ENCODE data around the gene STRBP.
"Not testable (repeated sequence)": the region's sequence is repeated elsewhere in the genome, so short reads cannot be mapped to it uniquely, and the experiment has no call there.

The STRBP gene

GRCh38 chr9:123268465-123269259 lies at the start of gene STRBP:
STRBP (minus strand) TSS chr9:123268586; CDS start chr9:123184134, 84,452 bp downstream.
- peak; percentile 98 for DNase-seq

- DNase-seq: no peak
Observed at GRCh38 chr9:123316053-123316718, 47.8 kb upstream of the STRBP start.

DNA sequence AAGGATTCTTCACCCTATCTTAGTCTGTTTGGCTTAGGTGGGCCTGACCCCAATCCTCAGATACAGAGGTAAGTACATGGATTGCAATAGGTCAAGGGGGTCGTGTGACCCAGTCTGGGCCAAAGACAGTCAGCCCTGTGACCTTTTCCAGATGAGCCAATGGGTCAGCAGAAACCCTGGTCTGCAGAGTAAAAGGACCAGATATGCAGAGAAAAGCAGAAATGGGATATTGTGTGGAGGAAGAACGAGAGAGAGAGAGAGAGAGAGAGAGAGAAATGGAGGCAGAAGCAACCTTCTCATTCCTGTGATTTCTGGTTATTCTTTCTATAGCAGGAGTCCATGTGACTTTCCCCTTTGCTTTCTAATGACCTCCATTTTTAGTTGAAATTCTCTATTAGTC lies 47.2 kb upstream of the STRBP start:
- no peak for DNase-seq

DNA sequence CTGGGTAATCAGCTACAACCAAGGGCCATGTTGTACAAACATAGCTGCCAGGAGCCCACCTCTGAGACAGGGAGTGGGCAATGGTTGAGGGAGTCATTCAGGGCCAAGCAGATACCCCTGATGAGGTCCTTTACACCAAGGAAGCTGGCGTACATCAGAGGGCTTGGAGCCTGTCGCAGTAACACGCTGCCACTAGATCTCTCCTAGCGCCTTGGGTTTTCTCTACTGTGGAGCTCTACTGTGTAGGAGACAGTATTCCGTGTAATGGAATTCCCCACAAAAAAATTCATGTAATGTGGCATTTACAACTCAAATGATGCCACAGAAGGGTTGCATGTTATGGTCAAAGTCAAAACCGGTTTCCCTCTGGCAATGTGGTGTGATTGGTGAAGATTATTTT lies 46.2 kb upstream of the STRBP start:
- DNase-seq: no peak

- peak; percentile 27 for DNase-seq
Observed at GRCh38 chr9:123312306-123312877, 44.0 kb upstream of the STRBP start.

GRCh38 chr9:123311250-123311752 lies 42.9 kb upstream of the STRBP start:
- DNase-seq: no peak

DNA sequence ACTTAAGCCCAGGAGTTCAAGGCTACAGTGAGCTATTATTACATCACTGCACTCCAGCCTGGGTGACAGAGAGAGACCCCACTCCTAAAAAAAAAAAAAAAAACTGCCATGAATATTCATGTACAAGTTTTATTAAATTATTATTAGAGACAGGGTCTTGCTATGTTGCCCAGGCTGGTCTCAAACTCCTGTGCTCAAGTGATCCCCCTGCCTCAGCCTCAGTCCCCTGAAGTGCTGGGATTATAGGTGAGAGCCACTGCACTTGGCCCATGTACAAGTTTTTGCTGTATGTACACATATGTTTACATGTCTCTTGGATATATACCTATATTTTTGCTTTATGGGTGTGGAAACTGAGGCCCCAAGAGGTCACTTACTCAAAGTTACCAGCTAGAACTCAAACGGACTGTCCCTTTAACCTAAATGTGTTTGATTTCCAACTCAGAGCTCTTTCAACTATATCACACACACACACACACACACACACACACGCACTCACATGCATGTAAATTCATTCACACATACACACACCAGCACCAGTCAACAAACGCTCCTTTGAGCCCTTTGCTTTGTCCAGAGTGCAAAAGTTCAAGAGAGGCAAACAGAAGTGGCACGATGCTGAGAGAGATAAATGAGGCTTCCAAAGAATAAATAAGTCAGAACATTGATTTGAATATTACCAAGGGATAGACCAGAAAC lies 42.3 kb upstream of the STRBP start:
- no peak for DNase-seq

GRCh38 chr9:123309611-123310010 lies 41.2 kb upstream of the STRBP start:
- no peak for DNase-seq

GRCh38 chr9:123305879-123306278 lies 37.5 kb upstream of the STRBP start:
- DNase-seq: no peak

GRCh38 chr9:123304340-123304691 lies 35.9 kb upstream of the STRBP start:
- DNase-seq: no peak

- DNase-seq: no peak
Observed at GRCh38 chr9:123302348-123303214, 34.2 kb upstream of the STRBP start.

GRCh38 chr9:123301936-123302335 lies 33.5 kb upstream of the STRBP start:
- DNase-seq: not testable (repeated sequence)

DNA sequence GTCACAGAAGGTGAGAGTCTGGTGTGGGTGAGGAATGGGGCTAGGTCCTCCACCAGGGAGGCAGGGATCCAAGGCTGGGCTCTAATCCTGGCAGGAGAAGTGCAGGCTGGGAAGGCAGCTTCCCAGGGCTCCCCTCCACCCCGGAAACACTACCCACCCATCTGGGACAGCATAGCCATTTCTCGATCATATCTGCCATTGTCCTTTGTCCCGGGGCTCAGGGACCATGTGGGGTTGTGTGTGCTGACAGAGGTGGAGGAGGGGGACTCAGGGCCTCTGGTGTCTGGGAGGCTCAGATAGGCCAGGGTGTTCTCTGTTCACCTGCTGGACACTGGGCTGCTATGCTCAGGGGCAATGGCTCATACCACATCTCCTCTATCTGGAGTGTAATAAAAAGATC lies 32.2 kb upstream of the STRBP start:
- DNase-seq: no peak

DNA sequence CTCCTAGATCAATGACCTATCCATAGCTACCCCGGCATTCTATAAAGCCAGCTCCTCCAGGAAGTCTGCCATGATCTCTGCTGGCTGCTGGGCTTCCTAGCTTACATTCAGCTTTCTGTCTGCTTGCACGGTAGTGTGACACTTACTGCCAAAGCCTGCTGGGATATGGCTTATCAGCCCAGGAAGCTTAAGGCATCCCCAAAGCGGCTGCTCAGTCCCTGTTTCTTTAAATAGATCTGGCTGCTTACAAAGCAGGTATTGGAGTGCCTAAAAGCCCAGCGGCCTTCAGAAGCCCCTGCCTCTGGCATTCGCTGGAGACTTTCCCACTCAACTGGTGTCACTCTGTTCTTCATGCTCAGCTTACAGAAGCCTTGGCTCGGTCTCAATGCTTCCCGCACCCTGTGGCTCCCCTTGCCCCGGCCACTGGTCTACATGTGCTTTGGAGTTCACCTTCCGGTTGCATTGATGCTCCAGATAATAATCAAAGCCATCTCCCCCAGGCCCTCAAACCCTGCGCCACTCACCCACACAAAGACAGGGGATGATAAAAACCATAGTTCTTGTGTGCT lies 31.3 kb upstream of the STRBP start:
- no peak for DNase-seq

DNA sequence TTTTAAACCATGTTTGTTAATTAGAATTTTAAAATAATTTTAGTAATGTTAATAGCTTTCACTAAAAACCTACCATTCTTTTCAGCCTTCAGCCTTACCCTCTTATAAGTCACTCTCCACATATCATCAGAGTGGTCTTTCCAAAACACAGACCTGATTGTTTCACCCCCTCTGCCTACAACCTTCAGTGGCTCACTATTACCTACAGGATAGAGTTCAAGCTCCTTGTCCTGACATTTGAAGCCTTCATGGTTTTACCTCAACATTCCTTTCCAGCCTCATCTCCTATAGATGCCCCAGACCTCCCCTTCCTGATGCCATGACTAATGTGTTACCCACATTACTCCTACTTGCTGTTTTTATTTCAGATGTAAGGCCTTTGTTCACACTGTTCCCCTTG lies 27.8 kb upstream of the STRBP start:
- DNase-seq: no peak

DNA sequence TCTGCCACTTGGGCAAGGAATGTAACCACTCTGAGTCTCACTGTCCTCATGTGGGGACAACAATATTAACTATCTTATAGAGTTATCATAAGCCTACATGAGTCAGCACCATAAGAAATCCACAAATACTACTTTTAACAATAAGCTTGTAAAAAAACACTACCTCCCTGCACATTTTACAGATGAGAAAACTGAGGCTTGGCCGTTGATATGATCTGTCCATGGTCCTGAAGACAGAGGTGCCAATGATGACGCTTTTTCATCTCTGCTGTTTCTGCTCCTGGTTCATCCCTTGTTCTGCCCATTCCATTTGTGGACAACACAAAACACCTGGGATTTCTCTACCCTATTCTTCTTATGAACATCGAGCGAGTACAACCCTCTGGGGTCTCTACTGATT lies 23.4 kb upstream of the STRBP start:
- no peak for DNase-seq

- no peak for DNase-seq
Observed at GRCh38 chr9:123290764-123291163, 22.4 kb upstream of the STRBP start.

DNA sequence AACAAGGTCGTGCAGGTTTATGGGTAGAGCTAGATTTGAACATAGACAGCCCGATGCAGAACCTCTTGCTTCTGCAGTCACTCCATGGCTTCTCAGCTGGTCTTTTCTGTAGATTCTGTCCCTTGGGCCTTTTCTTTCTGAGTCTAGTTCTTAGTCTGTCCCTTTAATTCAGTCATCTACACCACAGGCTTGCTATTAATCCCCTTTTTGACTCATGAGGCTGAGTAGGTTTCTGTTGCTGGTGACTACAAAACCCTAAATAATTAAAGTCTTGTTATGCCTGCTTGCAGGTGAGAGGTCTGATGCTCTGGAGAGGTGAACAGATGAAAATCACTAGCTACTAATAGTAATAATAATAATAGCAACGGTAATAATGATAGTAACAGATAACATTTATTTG lies 19.3 kb upstream of the STRBP start:
- no peak for DNase-seq

DNA sequence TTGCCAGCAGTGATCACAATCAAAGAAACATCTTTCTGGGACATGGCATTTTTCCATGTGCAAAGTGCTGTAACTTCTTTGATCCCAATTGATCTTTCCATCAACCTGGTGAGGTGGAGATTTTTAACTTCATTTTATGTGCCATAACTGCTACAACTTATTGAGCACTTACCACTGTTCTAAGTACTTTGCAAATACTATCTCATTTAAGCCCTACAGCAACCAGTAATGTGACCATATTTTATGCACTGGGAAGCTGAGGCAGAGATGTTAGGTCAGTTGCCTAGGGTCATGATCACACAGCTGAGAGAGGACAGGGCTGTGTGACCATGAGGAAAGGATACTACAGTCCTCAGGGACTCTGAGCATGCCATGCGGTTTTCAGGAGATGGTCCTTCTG lies 17.9 kb upstream of the STRBP start:
- no peak for DNase-seq

DNA sequence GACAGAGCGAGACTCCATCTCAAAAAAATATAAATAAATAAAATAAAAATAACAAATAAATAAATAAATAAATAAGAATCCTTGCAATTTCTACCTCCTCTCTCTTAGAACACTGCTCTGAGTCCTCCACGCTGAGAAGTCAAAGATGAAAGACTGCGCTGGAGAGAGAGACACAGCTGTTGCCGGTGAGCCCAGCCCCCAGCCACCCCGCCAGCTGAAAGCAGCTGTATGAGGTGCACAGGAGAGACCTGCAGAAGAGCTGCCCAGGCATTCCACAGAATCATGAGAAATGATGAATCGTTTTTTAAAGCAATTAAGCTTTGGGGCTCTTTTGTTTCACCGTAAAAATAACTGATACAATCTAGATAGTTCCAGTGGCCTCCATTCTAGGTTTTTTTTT lies 16.3 kb upstream of the STRBP start:
- no peak for DNase-seq

GRCh38 chr9:123283455-123283854 lies 15.1 kb upstream of the STRBP start:
- no peak for DNase-seq

DNA sequence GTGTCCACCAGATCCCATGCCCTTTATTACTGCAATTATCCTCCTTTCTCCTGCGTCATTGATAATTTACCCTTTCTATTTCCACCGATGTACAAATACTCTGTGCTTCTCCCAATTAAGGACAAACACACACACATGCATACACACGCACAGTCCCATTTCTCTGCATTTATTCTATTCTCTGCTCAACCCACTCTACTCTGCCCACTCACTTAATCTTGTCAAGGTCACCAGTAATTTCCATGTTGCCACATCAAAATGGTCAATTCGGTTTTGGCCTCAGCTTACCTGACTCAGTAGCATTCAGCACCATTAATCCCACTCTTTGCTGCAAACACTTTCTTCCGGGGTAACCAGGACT lies 14.6 kb upstream of the STRBP start:
- no peak for DNase-seq

Data from NCI-H69 (cell line).